Mesendoderm (in vitro differentiated cells): ENCODE measurements around the gene LTBP2.

Source experiments
- DNase-seq: peaks from one replicate; pipeline ENCODE4 v3.0.0; 2013
- H2AK5ac ChIP-seq: 2 replicates; pipeline ENCODE4 v1.6.1; 2013; ENCODE audit warnings: low read length, inconsistent platforms
- H2BK120ac ChIP-seq: 2 replicates; pipeline ENCODE4 v1.6.1; 2013; ENCODE audit warnings: low read depth, mild to moderate bottlenecking, low read length, moderate library complexity, mixed read lengths
- H2BK15ac ChIP-seq: replicated peaks from 2 replicates; pipeline ENCODE4 v1.6.1; 2013; ENCODE audit warnings: low read depth, mild to moderate bottlenecking, moderate library complexity
- H2BK5ac ChIP-seq: 2 replicates; pipeline ENCODE4 v1.6.1; 2013; ENCODE audit warnings: low read length, inconsistent platforms
- H3K18ac ChIP-seq: 2 replicates; pipeline ENCODE4 v1.6.1; 2013; ENCODE audit warnings: mild to moderate bottlenecking, low read length, mixed read lengths
- H3K23ac ChIP-seq: one replicate; pipeline ENCODE4 v1.6.1; 2013; ENCODE audit warnings: low read length
- H3K27ac ChIP-seq: 2 replicates; pipeline ENCODE4 v1.5.1; 2013; ENCODE audit warnings: low read depth, mild to moderate bottlenecking, inconsistent platforms, low read length, moderate library complexity
- H3K27me3 ChIP-seq: 2 replicates; pipeline ENCODE4 v1.6.1; 2013; ENCODE audit warnings: low read length, control low read depth, mild to moderate bottlenecking, inconsistent platforms; ENCODE audit not compliant: insufficient read depth, poor library complexity
- H3K36me3 ChIP-seq: 2 replicates; pipeline ENCODE4 v1.6.1; 2013; ENCODE audit warnings: low read length, inconsistent platforms; ENCODE audit not compliant: control insufficient read depth, insufficient read depth
- H3K4ac ChIP-seq: one replicate; pipeline ENCODE4 v1.6.1; 2013; ENCODE audit warnings: low read depth, mild to moderate bottlenecking, low read length, moderate library complexity
- H3K4me1 ChIP-seq: 2 replicates; pipeline ENCODE4 v1.6.1; 2013; ENCODE audit warnings: low read depth, low read length, inconsistent platforms; ENCODE audit not compliant: control insufficient read depth
- H3K4me2 ChIP-seq: 2 replicates; pipeline ENCODE4 v1.6.1; 2013; ENCODE audit warnings: low read length
- H3K4me3 ChIP-seq: 2 replicates; pipeline ENCODE4 v1.5.1; 2013; ENCODE audit warnings: mild to moderate bottlenecking, low read length
- H3K56ac ChIP-seq: one replicate; pipeline ENCODE4 v1.6.1; 2013; ENCODE audit warnings: low read length
- H3K79me1 ChIP-seq: 2 replicates; pipeline ENCODE4 v1.6.1; 2013; ENCODE audit warnings: low read length, inconsistent platforms
- H3K79me2 ChIP-seq: 2 replicates; pipeline ENCODE4 v1.6.1; 2013; ENCODE audit warnings: mild to moderate bottlenecking, low read length; ENCODE audit not compliant: control insufficient read depth, insufficient read depth
- H3K9ac ChIP-seq: 2 replicates; pipeline ENCODE4 v1.6.1; 2013; ENCODE audit warnings: low read length, inconsistent platforms
- H4K5ac ChIP-seq: one replicate; pipeline ENCODE4 v1.6.1; 2013; ENCODE audit warnings: low read length
- H4K8ac ChIP-seq: one replicate; pipeline ENCODE4 v1.6.1; 2013; ENCODE audit warnings: low read depth, mild to moderate bottlenecking, control low read depth, low read length, moderate library complexity
- WGBS: extraction: QIAGEN DNeasy Blood & Tissue Kit; methylation state at CpG from one replicate; pipeline ENCODE4 v1.1.7; 2013; ENCODE audit warnings: low lambda C conversion rate, missing lambda C conversion rate; ENCODE audit not compliant: insufficient coverage; ENCODE audit errors: extremely low coverage; 5-methylcytosine and 5-hydroxymethylcytosine counted together

The LTBP2 gene

GRCh38 chr14:74615735-74616134 lies 3.7 kb upstream of the LTBP2 start:
- DNase-seq, result no peak
- Histone ChIP-seq H3K4me3 (no peak overlapping the region), H3K27ac (no peak overlapping the region), H3K36me3 (no peaks in the 10 kb centered on the region), H3K23ac (no peak overlapping the region), H3K56ac (no peak overlapping the region), H3K18ac (no peak overlapping the region), H2BK120ac (no peak overlapping the region), H3K27me3 (peaks cover 14% of the 10 kb centered on the region), H3K79me1 (no peaks in the 10 kb centered on the region), H2AK5ac (no peak overlapping the region), H3K4me1 (peaks cover 29% of the 10 kb centered on the region), H2BK15ac (no peak overlapping the region), H3K9ac (no peak overlapping the region), H3K79me2 (no peaks in the 10 kb centered on the region), H2BK5ac (no peak overlapping the region), H3K4ac (no peak overlapping the region), H4K8ac (no peak overlapping the region), H4K5ac (no peak overlapping the region), H3K4me2 (no peak overlapping the region)
- WGBS, result 100% methylated on average over 4 of the region's 14 CpGs

- Histone ChIP-seq H3K79me1 (no peaks in the 10 kb centered on the region), H3K18ac (no peak overlapping the region), H3K27me3 (peaks cover 23% of the 10 kb centered on the region), H3K56ac (no peak overlapping the region), H3K79me2 (no peaks in the 10 kb centered on the region), H4K8ac (no peak overlapping the region), H3K36me3 (no peaks in the 10 kb centered on the region), H2BK5ac (no peak overlapping the region), H3K4me2 (no peak overlapping the region), H3K4ac (no peak overlapping the region), H2BK120ac (no peak overlapping the region), H2AK5ac (no peak overlapping the region), H4K5ac (no peak overlapping the region), H3K27ac (no peak overlapping the region), H3K4me1 (peaks cover 22% of the 10 kb centered on the region), H3K9ac (no peak overlapping the region), H3K4me3 (no peak overlapping the region), H3K23ac (no peak overlapping the region), H2BK15ac (no peak overlapping the region)
- no peak for DNase-seq
- no CpG with 5 or more reads among the region's 8 CpGs for WGBS
These were observed 2.8 kb upstream of the LTBP2 start for GRCh38 chr14:74614508-74615495.

GRCh38 chr14:74613211-74613914 lies 1.3 kb upstream of the LTBP2 start:
- H3K9ac ChIP-seq, result no peak overlapping the region
- WGBS, result no CpG with 5 or more reads among the region's 16 CpGs

GRCh38 chr14:74612350-74613021 lies 449 bp upstream of the LTBP2 start:
- H3K4me2 ChIP-seq, result peak overlapping the region; percentile 28
- H3K23ac ChIP-seq, result no peak overlapping the region
- H3K36me3 ChIP-seq, result no peaks in the 10 kb centered on the region
- peak overlapping the region; percentile 50 for H3K9ac ChIP-seq
- peak overlapping the region; percentile 30 for H3K18ac ChIP-seq
- H3K56ac ChIP-seq, result peak overlapping the region; percentile 78
- H3K27ac ChIP-seq, result no peak overlapping the region
- no peak overlapping the region for H4K8ac ChIP-seq
- peaks cover 23% of the 10 kb centered on the region for H3K27me3 ChIP-seq
- H3K4me3 ChIP-seq, result peak overlapping the region; percentile 13
- no CpG with 5 or more reads among the region's 69 CpGs for WGBS
- H2BK5ac ChIP-seq, result no peak overlapping the region
- no peak overlapping the region for H3K4ac ChIP-seq
- H3K79me1 ChIP-seq, result no peaks in the 10 kb centered on the region
- peaks cover 7% of the 10 kb centered on the region for H3K4me1 ChIP-seq
- no peaks in the 10 kb centered on the region for H3K79me2 ChIP-seq
- no peak overlapping the region for H4K5ac ChIP-seq
- peak; percentile 91 for DNase-seq
- H2BK15ac ChIP-seq, result no peak overlapping the region
- no peak overlapping the region for H2AK5ac ChIP-seq
- no peak overlapping the region for H2BK120ac ChIP-seq

More at GRCh38 chr14:74613211-74613914, 1.3 kb upstream of the LTBP2 start:
- Histone ChIP-seq H3K79me2 (no peaks in the 10 kb centered on the region), H3K23ac (no peak overlapping the region), H2BK120ac (no peak overlapping the region), H3K4me1 (peaks cover 11% of the 10 kb centered on the region), H4K8ac (no peak overlapping the region), H3K27ac (no peak overlapping the region), H3K4me3 (no peak overlapping the region), H3K4me2 (no peak overlapping the region), H2BK5ac (no peak overlapping the region), H3K36me3 (no peaks in the 10 kb centered on the region), H2AK5ac (no peak overlapping the region), H3K56ac (no peak overlapping the region), H3K27me3 (peaks cover 23% of the 10 kb centered on the region), H3K79me1 (no peaks in the 10 kb centered on the region), H2BK15ac (no peak overlapping the region), H3K4ac (no peak overlapping the region), H4K5ac (no peak overlapping the region), H3K18ac (no peak overlapping the region)
- no peak for DNase-seq

GRCh38 chr14:74610866-74611649 lies 979 bp downstream of the LTBP2 start:
- peak; percentile 36 for DNase-seq
- no peak overlapping the region for H2AK5ac ChIP-seq
- no peak overlapping the region for H3K4ac ChIP-seq
- H3K4me3 ChIP-seq, result no peak overlapping the region
- H3K27me3 ChIP-seq, result peaks cover 23% of the 10 kb centered on the region
- H3K79me2 ChIP-seq, result no peaks in the 10 kb centered on the region
- no peak overlapping the region for H3K27ac ChIP-seq
- H3K9ac ChIP-seq, result peak overlapping the region; percentile 50
- H4K5ac ChIP-seq, result no peak overlapping the region
- no peak overlapping the region for H2BK120ac ChIP-seq
- no peaks in the 10 kb centered on the region for H3K4me1 ChIP-seq
- no peak overlapping the region for H2BK5ac ChIP-seq
- H3K79me1 ChIP-seq, result no peaks in the 10 kb centered on the region
- peak overlapping the region; percentile 30 for H3K18ac ChIP-seq
- no peak overlapping the region for H4K8ac ChIP-seq
- H2BK15ac ChIP-seq, result no peak overlapping the region
- H3K56ac ChIP-seq, result peak overlapping the region; percentile 19
- WGBS, result no CpG with 5 or more reads among the region's 65 CpGs
- H3K23ac ChIP-seq, result peak overlapping the region; percentile 11
- no peaks in the 10 kb centered on the region for H3K36me3 ChIP-seq
- peak overlapping the region; percentile 28 for H3K4me2 ChIP-seq
